Mesothelial cell of epicardium (in vitro differentiated cells): ENCODE measurements around the gene NUP85. TPM values are rescaled to one million over a fixed set of nuclear protein-coding genes. Genes with fewer than 3 reads are reported as not detected.
"Not testable (repeated sequence)": the region's sequence is repeated elsewhere in the genome, so short reads cannot be mapped to it uniquely, and the experiment has no call there.

ENCODE experiments used
- DNase-seq, 2 experiments: peaks; one replicate each; pipeline ENCODE4 v3.0.0; 2021; ENCODE audit warnings: low spot score in 2 of 2; ENCODE audit not compliant: unreplicated experiment in 2 of 2
- H3K27ac Mint-ChIP-seq: 2 replicates; pipeline ENCODE4 v1.8.0; 2021; ENCODE audit warnings: mixed read lengths
- H3K27me3 Mint-ChIP-seq: 2 replicates; pipeline ENCODE4 v1.8.0; 2021; ENCODE audit warnings: low read depth, mixed read lengths
- H3K36me3 Mint-ChIP-seq: 2 replicates; pipeline ENCODE4 v1.8.0; 2021; ENCODE audit warnings: mixed read lengths
- H3K4me1 Mint-ChIP-seq: 2 replicates; pipeline ENCODE4 v1.8.0; 2021; ENCODE audit warnings: mixed read lengths
- H3K4me3 Mint-ChIP-seq: 2 replicates; pipeline ENCODE4 v1.8.0; 2021; ENCODE audit warnings: mild to moderate bottlenecking, moderate library complexity, mixed read lengths
- H3K9me3 Mint-ChIP-seq: 2 replicates; pipeline ENCODE4 v1.8.0; 2021; ENCODE audit warnings: mixed read lengths
- CTCF ChIP-seq: fragments of 200-600 bp; sonication (generic); IDR thresholded peaks from one replicate; pipeline ENCODE4 v1.5.0; 2021; ENCODE audit warnings: antibody characterized with exemption; ENCODE audit not compliant: unreplicated experiment
- total RNA-seq: library from RNA; stranded (reverse); gene quantifications from 3 replicates; pipeline ENCODE4 v1.2.1, GENCODE V29; 2021

NUP85 gene
- total RNA-seq, 1 donor from 2014 or later, result 79.7 TPM

GRCh38 chr17:75272848-75273184, 67.3 kb downstream of the NUP85 start:
- Mint-ChIP-seq H3K4me1 (peaks cover 18% of the 10 kb centered on the region), H3K36me3 (no peaks in the 10 kb centered on the region), H3K4me3 (peak overlapping the region; percentile 71), H3K27me3 (no peaks in the 10 kb centered on the region), H3K27ac (no peak overlapping the region), H3K9me3 (no peaks in the 10 kb centered on the region)
- TF ChIP-seq CTCF, result no peak
- DNase-seq, result no peak

- Mint-ChIP-seq H3K36me3 (no peaks in the 10 kb centered on the region), H3K9me3 (no peaks in the 10 kb centered on the region), H3K27me3 (no peaks in the 10 kb centered on the region), H3K27ac (no peak overlapping the region), H3K4me3 (no peak overlapping the region), H3K4me1 (peaks cover 16% of the 10 kb centered on the region)
- no peak for TF ChIP-seq CTCF
- no peak for DNase-seq
Measured at GRCh38 chr17:75273977-75274708, 68.7 kb downstream of the NUP85 start.

- Mint-ChIP-seq H3K9me3 (no peaks in the 10 kb centered on the region), H3K27me3 (no peaks in the 10 kb centered on the region), H3K27ac (peak overlapping the region; percentile 87), H3K4me1 (peaks cover 4% of the 10 kb centered on the region), H3K4me3 (no peak overlapping the region), H3K36me3 (peaks cover 3% of the 10 kb centered on the region)
- no peak for DNase-seq
- no peak for TF ChIP-seq CTCF
Measured at GRCh38 chr17:75277664-75278071, 72.2 kb downstream of the NUP85 start.

- DNase-seq, H3K27me3 Mint-ChIP-seq, H3K36me3 Mint-ChIP-seq, H3K27ac Mint-ChIP-seq, H3K4me3 Mint-ChIP-seq, H3K9me3 Mint-ChIP-seq, H3K4me1 Mint-ChIP-seq: not testable (repeated sequence)
Measured at GRCh38 chr17:75280189-75280588, 74.7 kb downstream of the NUP85 start.

- no peak overlapping the region for H3K4me3 Mint-ChIP-seq
- H3K4me1 Mint-ChIP-seq, result peaks cover 9% of the 10 kb centered on the region
- TF ChIP-seq CTCF, result no peak
- no peak overlapping the region for H3K27ac Mint-ChIP-seq
- no peaks in the 10 kb centered on the region for H3K9me3 Mint-ChIP-seq
- H3K27me3 Mint-ChIP-seq, result no peaks in the 10 kb centered on the region
- DNase-seq, result no peak
- peaks cover 7% of the 10 kb centered on the region for H3K36me3 Mint-ChIP-seq
Measured at GRCh38 chr17:75285123-75285522, 79.6 kb downstream of the NUP85 start.

Other genes with a start within 250 kb of the NUP85 start
- 50.7 to 56.3 TPM (median 54.2 TPM) in 3 replicates for gene HID1, start 232.9 kb upstream of the NUP85 start, total RNA-seq
- 22.6 to 23.1 TPM (median 22.8 TPM) in 3 replicates for gene CDR2L, start 218.0 kb upstream of the NUP85 start, total RNA-seq
- gene MRPL58, start 193.0 kb upstream of the NUP85 start, total RNA-seq, result 18.3 to 22.6 TPM (median 20.7 TPM) in 3 replicates
- gene ATP5PD, start 158.7 kb upstream of the NUP85 start, total RNA-seq, result 153 to 161 TPM (median 153 TPM) in 3 replicates
- 24.1 to 26.4 TPM (median 26.1 TPM) in 3 replicates for gene KCTD2, start 158.5 kb upstream of the NUP85 start, total RNA-seq
- 46.4 to 49.5 TPM (median 46.9 TPM) in 3 replicates for gene SLC16A5, start 117.7 kb upstream of the NUP85 start, total RNA-seq
- 11.3 to 12.0 TPM (median 11.4 TPM) in 3 replicates for gene ARMC7, start 95.7 kb upstream of the NUP85 start, total RNA-seq
- gene NT5C, start 73.9 kb upstream of the NUP85 start, total RNA-seq, result 44.3 to 51.0 TPM (median 46.8 TPM) in 3 replicates
- gene JPT1, start 51.2 kb upstream of the NUP85 start, total RNA-seq, result 121 to 132 TPM (median 124 TPM) in 3 replicates
- gene SUMO2, start 22.7 kb upstream of the NUP85 start, total RNA-seq, result 542 to 571 TPM (median 565 TPM) in 3 replicates
- 54.6 to 61.2 TPM (median 58.3 TPM) in 3 replicates for gene GGA3, start 55.9 kb downstream of the NUP85 start, total RNA-seq
- gene MRPS7, start 56.2 kb downstream of the NUP85 start, total RNA-seq, result 44.2 to 49.2 TPM (median 45.3 TPM) in 3 replicates
- 10.6 to 11.5 TPM (median 11.2 TPM) in 3 replicates for gene MIF4GD, start 65.6 kb downstream of the NUP85 start, total RNA-seq
- 9.8 to 10.4 TPM (median 10.3 TPM) in 3 replicates for gene SLC25A19, start 83.8 kb downstream of the NUP85 start, total RNA-seq
- 61.8 to 67.8 TPM (median 66.3 TPM) in 3 replicates for gene GRB2, start 200.0 kb downstream of the NUP85 start, total RNA-seq